ENCODE results near the gene GMPR. TPM values are rescaled to one million over a fixed set of nuclear protein-coding genes. Genes with fewer than 3 reads are reported as not detected.

The GMPR gene
- total RNA-seq, 4 donors from 2014 or later, result 3.6 to 8.1 (median 6.3) TPM; not detected in 1

- Histone ChIP-seq H3K27me3 (no peaks in the 10 kb centered on the region), H3K27ac (no peak overlapping the region), H3K4me1 (no peaks in the 10 kb centered on the region), H3K9me3 (no peaks in the 10 kb centered on the region), H3K4me3 (no peak overlapping the region), H3K36me3 (no peaks in the 10 kb centered on the region)
- DNase-seq, result no peak
- TF ChIP-seq CTCF (IDR thresholded peaks at IDR 0.05) (no peak), POLR2A (IDR thresholded peaks at IDR 0.05) (no peak)
Measured at GRCh38 chr6:16248271-16248853, 10.0 kb downstream of the GMPR start.

- H3K9me3 ChIP-seq, result no peaks in the 10 kb centered on the region
- H3K27ac ChIP-seq, result no peak overlapping the region
- no peak overlapping the region for H3K4me3 ChIP-seq
- H3K27me3 ChIP-seq, result no peaks in the 10 kb centered on the region
- no peaks in the 10 kb centered on the region for H3K36me3 ChIP-seq
- no peaks in the 10 kb centered on the region for H3K4me1 ChIP-seq
- TF ChIP-seq POLR2A (IDR thresholded peaks at IDR 0.05) (no peak), CTCF (IDR thresholded peaks at IDR 0.05) (no peak)
- DNase-seq, result no peak
Measured at GRCh38 chr6:16249971-16250370, 11.6 kb downstream of the GMPR start.

- Histone ChIP-seq H3K27me3 (no peaks in the 10 kb centered on the region), H3K4me1 (no peaks in the 10 kb centered on the region), H3K27ac (no peak overlapping the region), H3K36me3 (no peaks in the 10 kb centered on the region), H3K9me3 (no peaks in the 10 kb centered on the region), H3K4me3 (no peak overlapping the region)
- TF ChIP-seq CTCF (IDR thresholded peaks at IDR 0.05) (no peak), POLR2A (IDR thresholded peaks at IDR 0.05) (no peak)
- no peak for DNase-seq
Measured at GRCh38 chr6:16251706-16252105, 13.3 kb downstream of the GMPR start.

- H3K36me3 ChIP-seq, result no peaks in the 10 kb centered on the region
- H3K27ac ChIP-seq, result no peak overlapping the region
Measured at GRCh38 chr6:16252686-16253299, 14.4 kb downstream of the GMPR start.

GRCh38 chr6:16253399-16254144 lies 15.2 kb downstream of the GMPR start:
- Histone ChIP-seq H3K4me1 (no peaks in the 10 kb centered on the region), H3K9me3 (no peaks in the 10 kb centered on the region), H3K27ac (no peak overlapping the region), H3K27me3 (no peaks in the 10 kb centered on the region), H3K36me3 (no peaks in the 10 kb centered on the region), H3K4me3 (no peak overlapping the region)
- TF ChIP-seq CTCF (IDR thresholded peaks at IDR 0.05) (no peak), POLR2A (IDR thresholded peaks at IDR 0.05) (no peak)
- no peak for DNase-seq

More at GRCh38 chr6:16252686-16253299, 14.4 kb downstream of the GMPR start:
- TF ChIP-seq CTCF (IDR thresholded peaks at IDR 0.05), result no peak
- no peak for TF ChIP-seq POLR2A (IDR thresholded peaks at IDR 0.05)
- no peak for DNase-seq
- Histone ChIP-seq H3K27me3 (no peaks in the 10 kb centered on the region), H3K4me3 (no peak overlapping the region), H3K9me3 (no peaks in the 10 kb centered on the region), H3K4me1 (no peaks in the 10 kb centered on the region)

Data from Peyer's patch (tissue), 4 donors.